GM12878 (cell line): ENCODE measurements around the gene IGLL5. TPM values are rescaled to one million over a fixed set of nuclear protein-coding genes. Genes with fewer than 3 reads are reported as not detected.

Source experiments
- LARP7 ChIP-seq: fragments of 450-650 bp; IDR thresholded peaks from 2 replicates; pipeline ENCODE4 v1.6.1; 2017; ENCODE audit warnings: mild to moderate bottlenecking
- MTA3 ChIP-seq: IDR thresholded peaks from 2 replicates; pipeline ENCODE4 v1.6.1; 2012; ENCODE audit warnings: low read length, inconsistent platforms, borderline replicate concordance
- NR2F1 ChIP-seq: fragments of 450-650 bp; conservative IDR thresholded peaks from 2 replicates; pipeline ENCODE4 v1.6.1; 2017; ENCODE audit warnings: mild to moderate bottlenecking
- ZNF274 ChIP-seq: IDR thresholded peaks from one replicate; pipeline ENCODE4 v1.8.0; 2011; ENCODE audit not compliant: insufficient read length, insufficient read depth
- polyA plus RNA-seq, 11 experiments: library from polyadenylated mRNA; depleted of rRNA in 4 of 11; unstranded in 6 of 11; stranded (reverse) in 5 of 11; fragments of >200 nt; fragmentation: Nextera tagmentation in 4 of 11; fragmentation: Illumina TruSeq in 1 of 11; extraction: Ambion mirVana in 4 of 11; extraction: Trizol in 1 of 11; gene quantifications; 1 replicate in 1 of 11; 2 replicates in 10 of 11; pipeline versions ENCODE4 v1.2.1 to v1.2.3, GENCODE V29; 2011 to 2016; ENCODE audit warnings: inconsistent platforms in 2 of 11, missing spikeins in 2 of 11, low read depth in 1 of 11
- total RNA-seq, 4 experiments: library from RNA; depleted of rRNA in 3 of 4; stranded (reverse); fragments of >200 nt in 3 of 4; fragmentation: Illumina TruSeq in 1 of 4; extraction: Trizol in 1 of 4; gene quantifications; 2 replicates each; pipeline versions ENCODE4 v1.2.1 to v1.2.3, GENCODE V29; 2013 to 2021
- TF ChIP-seq, protein P1 (sequence below): fragments of 450-650 bp; IDR thresholded peaks from 2 replicates; pipeline ENCODE4 v1.6.1; 2017; ENCODE audit warnings: antibody characterized with exemption, mild to moderate bottlenecking, moderate library complexity
- TF ChIP-seq, protein P2 (sequence below): fragments of 450-650 bp; conservative IDR thresholded peaks from 2 replicates; pipeline ENCODE4 v1.6.1; 2017; ENCODE audit warnings: mild to moderate bottlenecking, moderate library complexity
- TF ChIP-seq, protein P3 (sequence below): fragments of 450-650 bp; formaldehyde crosslinking; IDR thresholded peaks from 2 replicates; pipeline ENCODE4 v1.4.0; 2022; ENCODE audit warnings: mild to moderate bottlenecking, moderate library complexity
- TF ChIP-seq, protein P4 (sequence below): IDR thresholded peaks from 2 replicates; pipeline ENCODE4 v1.6.1; 2012; ENCODE audit warnings: low read depth, low read length, improper control_type of control experiment

Gene IGLL5
- total and polyA plus RNA-seq, 10 of the 15 experiments (the other 5 are each of a cell fraction or from before 2014, with no cell fraction given): not detected

DNA sequence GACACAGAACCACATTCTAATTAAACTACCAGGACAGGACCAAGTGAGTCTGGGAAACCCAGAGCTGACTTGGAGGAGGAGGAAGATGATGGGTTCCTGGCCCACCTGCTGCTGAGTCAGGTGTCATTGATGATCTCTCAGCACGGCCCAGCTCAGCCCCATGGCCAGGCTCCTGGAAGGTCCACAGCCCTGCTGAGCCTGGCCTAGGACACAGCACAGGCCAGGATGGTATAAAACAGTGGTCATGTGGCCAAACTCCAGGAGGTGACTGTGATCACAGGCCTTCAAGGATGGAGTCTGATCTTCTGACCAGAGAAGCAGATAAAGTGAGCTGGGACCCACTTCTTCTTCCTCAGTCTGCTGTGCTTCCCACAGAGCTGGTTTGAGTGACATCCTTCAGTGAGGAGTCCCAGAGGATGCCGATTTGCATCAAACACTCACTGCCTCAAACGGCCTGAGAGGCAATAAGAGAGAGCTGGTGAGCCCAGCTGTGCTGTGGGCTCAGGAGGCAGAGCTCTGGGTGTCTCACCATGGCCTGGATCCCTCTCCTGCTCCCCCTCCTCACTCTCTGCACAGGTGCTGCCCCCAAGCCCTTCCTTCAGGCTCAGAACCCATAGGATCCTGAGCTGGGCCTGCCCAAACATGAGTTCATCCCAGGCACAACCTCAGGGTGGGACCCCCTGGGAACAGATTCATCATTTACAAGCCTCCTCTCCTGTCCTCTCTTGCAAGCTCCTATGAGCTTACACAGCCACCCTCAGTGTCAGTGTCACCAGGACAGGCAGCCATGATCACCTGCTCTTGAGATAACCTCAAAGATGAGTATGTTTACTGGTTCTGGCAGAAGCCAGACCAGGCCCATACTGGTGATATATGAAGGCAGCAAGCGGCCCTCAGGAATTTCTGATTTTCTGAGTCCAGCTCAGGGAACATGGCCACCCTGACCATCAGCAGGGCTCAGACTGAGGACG lies 37.7 kb upstream of the IGLL5 start (continued):
- TF ChIP-seq, protein P1, sequence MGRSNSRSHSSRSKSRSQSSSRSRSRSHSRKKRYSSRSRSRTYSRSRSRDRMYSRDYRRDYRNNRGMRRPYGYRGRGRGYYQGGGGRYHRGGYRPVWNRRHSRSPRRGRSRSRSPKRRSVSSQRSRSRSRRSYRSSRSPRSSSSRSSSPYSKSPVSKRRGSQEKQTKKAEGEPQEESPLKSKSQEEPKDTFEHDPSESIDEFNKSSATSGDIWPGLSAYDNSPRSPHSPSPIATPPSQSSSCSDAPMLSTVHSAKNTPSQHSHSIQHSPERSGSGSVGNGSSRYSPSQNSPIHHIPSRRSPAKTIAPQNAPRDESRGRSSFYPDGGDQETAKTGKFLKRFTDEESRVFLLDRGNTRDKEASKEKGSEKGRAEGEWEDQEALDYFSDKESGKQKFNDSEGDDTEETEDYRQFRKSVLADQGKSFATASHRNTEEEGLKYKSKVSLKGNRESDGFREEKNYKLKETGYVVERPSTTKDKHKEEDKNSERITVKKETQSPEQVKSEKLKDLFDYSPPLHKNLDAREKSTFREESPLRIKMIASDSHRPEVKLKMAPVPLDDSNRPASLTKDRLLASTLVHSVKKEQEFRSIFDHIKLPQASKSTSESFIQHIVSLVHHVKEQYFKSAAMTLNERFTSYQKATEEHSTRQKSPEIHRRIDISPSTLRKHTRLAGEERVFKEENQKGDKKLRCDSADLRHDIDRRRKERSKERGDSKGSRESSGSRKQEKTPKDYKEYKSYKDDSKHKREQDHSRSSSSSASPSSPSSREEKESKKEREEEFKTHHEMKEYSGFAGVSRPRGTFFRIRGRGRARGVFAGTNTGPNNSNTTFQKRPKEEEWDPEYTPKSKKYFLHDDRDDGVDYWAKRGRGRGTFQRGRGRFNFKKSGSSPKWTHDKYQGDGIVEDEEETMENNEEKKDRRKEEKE: no peak
- TF ChIP-seq NR2F1 (no peak), MTA3 (no peak), ZNF274 (no peak), LARP7 (no peak)
- TF ChIP-seq, protein P2, sequence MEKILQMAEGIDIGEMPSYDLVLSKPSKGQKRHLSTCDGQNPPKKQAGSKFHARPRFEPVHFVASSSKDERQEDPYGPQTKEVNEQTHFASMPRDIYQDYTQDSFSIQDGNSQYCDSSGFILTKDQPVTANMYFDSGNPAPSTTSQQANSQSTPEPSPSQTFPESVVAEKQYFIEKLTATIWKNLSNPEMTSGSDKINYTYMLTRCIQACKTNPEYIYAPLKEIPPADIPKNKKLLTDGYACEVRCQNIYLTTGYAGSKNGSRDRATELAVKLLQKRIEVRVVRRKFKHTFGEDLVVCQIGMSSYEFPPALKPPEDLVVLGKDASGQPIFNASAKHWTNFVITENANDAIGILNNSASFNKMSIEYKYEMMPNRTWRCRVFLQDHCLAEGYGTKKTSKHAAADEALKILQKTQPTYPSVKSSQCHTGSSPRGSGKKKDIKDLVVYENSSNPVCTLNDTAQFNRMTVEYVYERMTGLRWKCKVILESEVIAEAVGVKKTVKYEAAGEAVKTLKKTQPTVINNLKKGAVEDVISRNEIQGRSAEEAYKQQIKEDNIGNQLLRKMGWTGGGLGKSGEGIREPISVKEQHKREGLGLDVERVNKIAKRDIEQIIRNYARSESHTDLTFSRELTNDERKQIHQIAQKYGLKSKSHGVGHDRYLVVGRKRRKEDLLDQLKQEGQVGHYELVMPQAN: no peak
- TF ChIP-seq, protein P3, sequence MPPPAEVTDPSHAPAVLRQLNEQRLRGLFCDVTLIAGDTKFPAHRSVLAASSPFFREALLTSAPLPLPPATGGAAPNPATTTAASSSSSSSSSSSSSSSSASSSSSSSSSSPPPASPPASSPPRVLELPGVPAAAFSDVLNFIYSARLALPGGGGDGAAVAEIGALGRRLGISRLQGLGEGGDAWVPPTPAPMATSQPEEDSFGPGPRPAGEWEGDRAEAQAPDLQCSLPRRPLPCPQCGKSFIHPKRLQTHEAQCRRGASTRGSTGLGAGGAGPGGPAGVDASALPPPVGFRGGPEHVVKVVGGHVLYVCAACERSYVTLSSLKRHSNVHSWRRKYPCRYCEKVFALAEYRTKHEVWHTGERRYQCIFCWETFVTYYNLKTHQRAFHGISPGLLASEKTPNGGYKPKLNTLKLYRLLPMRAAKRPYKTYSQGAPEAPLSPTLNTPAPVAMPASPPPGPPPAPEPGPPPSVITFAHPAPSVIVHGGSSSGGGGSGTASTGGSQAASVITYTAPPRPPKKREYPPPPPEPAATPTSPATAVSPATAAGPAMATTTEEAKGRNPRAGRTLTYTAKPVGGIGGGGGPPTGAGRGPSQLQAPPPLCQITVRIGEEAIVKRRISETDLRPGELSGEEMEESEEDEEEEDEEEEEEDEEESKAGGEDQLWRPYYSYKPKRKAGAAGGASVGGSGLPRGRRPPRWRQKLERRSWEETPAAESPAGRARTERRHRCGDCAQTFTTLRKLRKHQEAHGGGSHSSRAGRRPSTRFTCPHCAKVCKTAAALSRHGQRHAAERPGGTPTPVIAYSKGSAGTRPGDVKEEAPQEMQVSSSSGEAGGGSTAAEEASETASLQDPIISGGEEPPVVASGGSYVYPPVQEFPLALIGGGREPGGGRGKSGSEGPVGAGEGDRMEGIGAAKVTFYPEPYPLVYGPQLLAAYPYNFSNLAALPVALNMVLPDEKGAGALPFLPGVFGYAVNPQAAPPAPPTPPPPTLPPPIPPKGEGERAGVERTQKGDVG (CRISPR knock-in tag): no peak
- TF ChIP-seq, protein P4, sequence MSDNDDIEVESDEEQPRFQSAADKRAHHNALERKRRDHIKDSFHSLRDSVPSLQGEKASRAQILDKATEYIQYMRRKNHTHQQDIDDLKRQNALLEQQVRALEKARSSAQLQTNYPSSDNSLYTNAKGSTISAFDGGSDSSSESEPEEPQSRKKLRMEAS: no peak
